CD14-positive monocyte (primary cell): Measurements from ENCODE around the gene LNPEP. TPM values are rescaled to one million over a fixed set of nuclear protein-coding genes. Genes with fewer than 3 reads are reported as not detected.

Experiments
- DNase-seq, 3 donors: peaks; one replicate each; pipeline ENCODE4 v3.0.0-alpha.2; 2011 to 2022
- H2AFZ ChIP-seq: 2 replicates; pipeline ENCODE4 v1.6.0; 2012; ENCODE audit warnings: mild to moderate bottlenecking, low read depth, low read length, inconsistent platforms; ENCODE audit not compliant: insufficient read depth, poor library complexity, severe bottlenecking
- H3K27ac ChIP-seq, 2 donors: 1 replicate in 1 of 2; 2 replicates in 1 of 2; pipeline ENCODE4 v1.5.1; 2012 to 2013; ENCODE audit warnings: low read length in 2 of 2, control low read depth in 1 of 2, inconsistent platforms in 1 of 2, low read depth in 1 of 2, mild to moderate bottlenecking in 1 of 2
- H3K27me3 ChIP-seq, 2 donors: one replicate each; pipeline versions ENCODE4 v1.6.0 to v1.6.1; 2011 to 2013; ENCODE audit warnings: low read length in 2 of 2; ENCODE audit not compliant: control insufficient read depth in 2 of 2, insufficient read depth in 2 of 2
- H3K36me3 ChIP-seq, 2 donors: replicated peaks in 1 of 2; 1 replicate in 1 of 2; 2 replicates in 1 of 2; pipeline versions ENCODE4 v1.5.1 to v1.6.1; 2012 to 2013; ENCODE audit warnings: low read length in 2 of 2, control low read depth in 1 of 2, inconsistent platforms in 1 of 2, mild to moderate bottlenecking in 1 of 2; ENCODE audit not compliant: insufficient read depth in 2 of 2, control insufficient read depth in 1 of 2
- H3K4me1 ChIP-seq, 2 donors: 1 replicate in 1 of 2; 2 replicates in 1 of 2; pipeline versions ENCODE4 v1.5.1 to v1.6.1; 2012 to 2013; ENCODE audit warnings: low read length in 2 of 2, control low read depth in 1 of 2, inconsistent platforms in 1 of 2, mild to moderate bottlenecking in 1 of 2, moderate library complexity in 1 of 2; ENCODE audit not compliant: insufficient read depth in 2 of 2, control insufficient read depth in 1 of 2
- H3K4me2 ChIP-seq: replicated peaks from 2 replicates; pipeline ENCODE3; 2012; ENCODE audit warnings: low read length, moderate library complexity, mild to moderate bottlenecking; ENCODE audit not compliant: poor library complexity, severe bottlenecking; ENCODE audit errors: extremely low read depth
- H3K4me3 ChIP-seq, 3 experiments: fragments of 200-600 bp in 1 of 3; sonication (generic) in 1 of 3; replicated peaks in 1 of 3; 1 replicate in 2 of 3; 2 replicates in 1 of 3; pipeline ENCODE4 v1.5.1; 2011 to 2013; ENCODE audit warnings: low read length in 3 of 3, mild to moderate bottlenecking in 3 of 3, control low read depth in 2 of 3, low read depth in 2 of 3, inconsistent platforms in 1 of 3, moderate library complexity in 1 of 3
- H3K79me2 ChIP-seq: 2 replicates; pipeline ENCODE4 v1.6.0; 2012; ENCODE audit warnings: mild to moderate bottlenecking, control low read depth, inconsistent platforms, low read length, moderate library complexity; ENCODE audit not compliant: insufficient read depth
- H3K9ac ChIP-seq: 2 replicates; pipeline ENCODE4 v1.6.0; 2017; ENCODE audit warnings: low read length, mild to moderate bottlenecking; ENCODE audit not compliant: insufficient read depth, poor library complexity, severe bottlenecking
- H3K9me3 ChIP-seq, 2 donors: replicated peaks in 1 of 2; 1 replicate in 1 of 2; 2 replicates in 1 of 2; pipeline versions ENCODE4 v1.5.1 to v1.6.1; 2012 to 2013; ENCODE audit warnings: low read length in 2 of 2, control low read depth in 1 of 2; ENCODE audit not compliant: control insufficient read depth in 1 of 2, insufficient read depth in 1 of 2
- H4K20me1 ChIP-seq: 2 replicates; pipeline ENCODE4 v1.6.0; 2012; ENCODE audit warnings: mild to moderate bottlenecking, low read length, control low read depth, moderate library complexity; ENCODE audit not compliant: insufficient read depth
- H3K27ac Mint-ChIP-seq, 7 donors: one replicate each; pipeline ENCODE4 v1.8.0; 2020; ENCODE audit warnings: mild to moderate bottlenecking in 7 of 7, mixed read lengths in 7 of 7, moderate library complexity in 6 of 7, inconsistent platforms in 2 of 7
- H3K27me3 Mint-ChIP-seq, 3 donors: one replicate each; pipeline ENCODE4 v1.8.0; 2021 to 2022; ENCODE audit warnings: low read depth in 3 of 3, mild to moderate bottlenecking in 3 of 3, mixed read lengths in 3 of 3, moderate library complexity in 3 of 3, inconsistent platforms in 1 of 3
- H3K36me3 Mint-ChIP-seq, 2 donors: one replicate each; pipeline ENCODE4 v1.8.0; 2020; ENCODE audit warnings: mixed read lengths in 2 of 2, inconsistent platforms in 1 of 2, mild to moderate bottlenecking in 1 of 2
- H3K4me1 Mint-ChIP-seq: one replicate; pipeline ENCODE4 v1.8.0; 2020; ENCODE audit warnings: mild to moderate bottlenecking, mixed read lengths
- H3K4me3 Mint-ChIP-seq, 2 donors: one replicate each; pipeline ENCODE4 v1.8.0; 2020; ENCODE audit warnings: mild to moderate bottlenecking in 2 of 2, mixed read lengths in 2 of 2, moderate library complexity in 1 of 2
- H3K9me3 Mint-ChIP-seq, 7 donors: one replicate each; pipeline ENCODE4 v1.8.0; 2020 to 2022; ENCODE audit warnings: mixed read lengths in 7 of 7, mild to moderate bottlenecking in 6 of 7, moderate library complexity in 6 of 7, inconsistent platforms in 2 of 7
- WGBS: methylation state at CpG from one replicate; pipeline ENCODE4 v1.1.5; 2013; ENCODE audit warnings: missing lambda C conversion rate; ENCODE audit not compliant: insufficient coverage; 5-methylcytosine and 5-hydroxymethylcytosine counted together
- intact Hi-C, 2 donors: fragments of 100-400 bp; cut with micrococcal nuclease; formaldehyde crosslinking; loops; one replicate each; pipeline versions ENCODE4 v1.15.0 to v1.15.1; 2023
- polyA plus RNA-seq, 3 donors: library from polyadenylated mRNA; depleted of rRNA in 1 of 3; unstranded in 2 of 3; stranded (reverse) in 1 of 3; fragments of 300-500 nt in 2 of 3; fragments of >200 nt in 1 of 3; fragmentation: Illumina TruSeq in 2 of 3; gene quantifications; 1 replicate in 2 of 3; 2 replicates in 1 of 3; pipeline ENCODE4 v1.2.3, GENCODE V29; 2012 to 2021
- TF ChIP-seq, protein P1 (sequence below): fragments of 200-600 bp; IDR thresholded peaks from one replicate; pipeline ENCODE4 v1.8.0; 2022; ENCODE audit warnings: antibody characterized with exemption, mild to moderate bottlenecking

Gene LNPEP
- polyA plus RNA-seq, 3 donors = 9.2 to 22.5 (median 14.5) TPM

DNA sequence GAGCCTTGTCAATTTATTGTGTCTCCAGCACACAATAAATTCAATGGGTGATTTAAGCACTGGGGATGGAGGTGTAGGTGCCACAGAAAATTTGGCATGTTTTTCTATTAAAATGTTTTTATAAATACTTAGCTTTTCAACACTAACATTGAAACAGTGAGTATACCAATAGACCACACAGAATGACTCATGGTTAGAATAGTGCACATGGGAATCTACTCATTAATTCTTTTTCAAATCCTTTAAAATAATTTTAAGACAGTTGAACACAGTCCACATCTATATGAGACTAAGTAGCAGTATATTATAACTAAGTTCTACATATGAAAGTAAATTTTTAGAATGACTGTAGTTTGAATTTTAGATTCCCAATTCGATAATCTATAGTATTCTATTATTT, 67.1 kb downstream of the LNPEP start:
- Histone ChIP-seq H3K27ac (no peak overlapping the region), H3K4me1 (no peaks in the 10 kb centered on the region), H4K20me1 (no peaks in the 10 kb centered on the region), H2AFZ (no peak overlapping the region), H3K27me3 (no peaks in the 10 kb centered on the region), H3K9me3 (no peaks in the 10 kb centered on the region), H3K36me3 (peaks cover 73 to 93% of the 10 kb centered on the region in 2 donors), H3K4me2 (no peak overlapping the region), H3K9ac (no peak overlapping the region), H3K4me3 (no peak overlapping the region), H3K79me2 (no peaks in the 10 kb centered on the region)
- H3K4me1 Mint-ChIP-seq = peaks cover 3% of the 10 kb centered on the region
- no peaks in the 10 kb centered on the region for H3K9me3 Mint-ChIP-seq
- no peak overlapping the region for H3K4me3 Mint-ChIP-seq
- no peaks in the 10 kb centered on the region for H3K27me3 Mint-ChIP-seq
- TF ChIP-seq, protein P1, sequence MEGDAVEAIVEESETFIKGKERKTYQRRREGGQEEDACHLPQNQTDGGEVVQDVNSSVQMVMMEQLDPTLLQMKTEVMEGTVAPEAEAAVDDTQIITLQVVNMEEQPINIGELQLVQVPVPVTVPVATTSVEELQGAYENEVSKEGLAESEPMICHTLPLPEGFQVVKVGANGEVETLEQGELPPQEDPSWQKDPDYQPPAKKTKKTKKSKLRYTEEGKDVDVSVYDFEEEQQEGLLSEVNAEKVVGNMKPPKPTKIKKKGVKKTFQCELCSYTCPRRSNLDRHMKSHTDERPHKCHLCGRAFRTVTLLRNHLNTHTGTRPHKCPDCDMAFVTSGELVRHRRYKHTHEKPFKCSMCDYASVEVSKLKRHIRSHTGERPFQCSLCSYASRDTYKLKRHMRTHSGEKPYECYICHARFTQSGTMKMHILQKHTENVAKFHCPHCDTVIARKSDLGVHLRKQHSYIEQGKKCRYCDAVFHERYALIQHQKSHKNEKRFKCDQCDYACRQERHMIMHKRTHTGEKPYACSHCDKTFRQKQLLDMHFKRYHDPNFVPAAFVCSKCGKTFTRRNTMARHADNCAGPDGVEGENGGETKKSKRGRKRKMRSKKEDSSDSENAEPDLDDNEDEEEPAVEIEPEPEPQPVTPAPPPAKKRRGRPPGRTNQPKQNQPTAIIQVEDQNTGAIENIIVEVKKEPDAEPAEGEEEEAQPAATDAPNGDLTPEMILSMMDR = no peak
- no peak overlapping the region for H3K27ac Mint-ChIP-seq
- peaks cover 10 to 30% of the 10 kb centered on the region in 2 donors for H3K36me3 Mint-ChIP-seq
- WGBS = no CpG with 5 or more reads among the region's 1 CpG
- intact Hi-C loops = no loop called here
- DNase-seq = no peak

DNA sequence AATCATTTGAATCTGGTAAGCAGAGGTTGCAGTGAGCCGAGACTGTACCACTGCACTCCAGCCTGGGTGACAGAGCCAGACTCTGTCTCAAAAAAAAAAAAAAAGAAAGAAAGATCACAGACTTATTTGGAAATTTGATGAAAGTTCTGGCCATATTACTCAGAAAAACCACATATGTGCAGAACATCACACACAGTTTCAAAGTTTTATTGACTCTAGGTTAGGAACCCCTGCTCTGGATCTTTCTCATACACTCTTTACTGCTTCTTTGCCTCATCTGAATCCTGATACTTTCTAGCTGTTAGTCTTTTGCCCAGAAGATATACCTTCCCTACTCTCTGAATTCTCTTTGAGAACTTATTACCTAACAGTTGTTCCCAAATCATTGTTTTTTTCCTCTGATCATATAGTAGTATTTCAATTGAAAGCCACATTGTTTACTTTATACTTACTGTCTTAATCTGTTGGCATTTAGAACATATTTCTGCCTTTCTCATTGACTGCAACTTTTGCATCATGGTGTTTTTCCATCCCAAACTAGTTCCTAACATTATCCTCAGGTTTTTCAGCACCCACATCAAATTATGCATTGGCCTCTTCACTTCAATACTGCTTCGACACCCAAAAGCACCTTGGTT, 68.7 kb downstream of the LNPEP start:
- H3K4me1 Mint-ChIP-seq = peaks cover 9% of the 10 kb centered on the region
- H3K4me3 Mint-ChIP-seq = no peak overlapping the region
- intact Hi-C loops = no loop called here
- peaks cover 0 to 2% (median 0%) of the 10 kb centered on the region in 7 donors for H3K9me3 Mint-ChIP-seq
- Histone ChIP-seq H3K9ac (no peak overlapping the region), H3K9me3 (no peaks in the 10 kb centered on the region), H3K27ac (no peak overlapping the region), H3K4me3 (no peak overlapping the region), H2AFZ (no peak overlapping the region), H3K4me1 (peaks cover 7 to 8% of the 10 kb centered on the region in 2 donors), H3K79me2 (no peaks in the 10 kb centered on the region), H4K20me1 (no peaks in the 10 kb centered on the region), H3K36me3 (peaks cover 58 to 78% of the 10 kb centered on the region in 2 donors), H3K27me3 (no peaks in the 10 kb centered on the region), H3K4me2 (no peak overlapping the region)
- TF ChIP-seq, protein P1 = no peak
- DNase-seq = no peak
- H3K36me3 Mint-ChIP-seq = peaks cover 10 to 17% of the 10 kb centered on the region in 2 donors
- peak overlapping the region in 2 of 7 donors; percentile 21 to 61 for H3K27ac Mint-ChIP-seq
- H3K27me3 Mint-ChIP-seq = no peaks in the 10 kb centered on the region
- WGBS = 100% methylated on average over 1 of the region's 2 CpGs
